Sigmoid colon (tissue), 4 donors: ENCODE data around the gene LPIN2.

Experiments used
- POLR2AphosphoS5 ChIP-seq, 4 donors: sonication (generic); formaldehyde crosslinking; IDR thresholded peaks; one replicate each; pipeline ENCODE4 v1.6.1; 2017; ENCODE audit warnings: antibody characterized with exemption in 4 of 4
- TF ChIP-seq, protein P1 (sequence below), 4 experiments: fragments of 450-650 bp in 3 of 4; fragments of 200-600 bp in 1 of 4; IDR thresholded peaks; one replicate each; pipeline ENCODE4 v1.5.1; 2016 to 2019; ENCODE audit warnings: antibody characterized with exemption in 4 of 4, mild to moderate bottlenecking in 3 of 4, moderate library complexity in 2 of 4

DNA sequence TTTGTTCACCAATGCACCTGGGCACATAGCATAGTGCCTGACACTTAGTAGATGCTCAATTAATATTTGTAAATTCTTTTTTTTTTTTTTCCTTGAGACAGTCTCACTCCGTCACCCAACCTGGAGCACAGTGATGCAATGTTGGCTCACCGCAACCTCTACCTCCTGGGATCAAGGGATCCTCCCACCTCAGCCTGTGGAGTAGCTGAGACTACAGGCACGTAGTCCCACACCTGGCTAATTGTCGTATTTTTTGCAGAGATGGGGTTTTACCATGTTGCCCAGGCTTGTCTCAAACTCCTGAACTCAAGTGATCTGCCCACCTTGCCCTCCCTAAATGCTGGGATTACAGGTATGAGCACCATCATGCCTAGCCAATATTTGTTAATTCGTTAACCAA is 23.2 kb upstream of the LPIN2 start:
- TF ChIP-seq, protein P1, sequence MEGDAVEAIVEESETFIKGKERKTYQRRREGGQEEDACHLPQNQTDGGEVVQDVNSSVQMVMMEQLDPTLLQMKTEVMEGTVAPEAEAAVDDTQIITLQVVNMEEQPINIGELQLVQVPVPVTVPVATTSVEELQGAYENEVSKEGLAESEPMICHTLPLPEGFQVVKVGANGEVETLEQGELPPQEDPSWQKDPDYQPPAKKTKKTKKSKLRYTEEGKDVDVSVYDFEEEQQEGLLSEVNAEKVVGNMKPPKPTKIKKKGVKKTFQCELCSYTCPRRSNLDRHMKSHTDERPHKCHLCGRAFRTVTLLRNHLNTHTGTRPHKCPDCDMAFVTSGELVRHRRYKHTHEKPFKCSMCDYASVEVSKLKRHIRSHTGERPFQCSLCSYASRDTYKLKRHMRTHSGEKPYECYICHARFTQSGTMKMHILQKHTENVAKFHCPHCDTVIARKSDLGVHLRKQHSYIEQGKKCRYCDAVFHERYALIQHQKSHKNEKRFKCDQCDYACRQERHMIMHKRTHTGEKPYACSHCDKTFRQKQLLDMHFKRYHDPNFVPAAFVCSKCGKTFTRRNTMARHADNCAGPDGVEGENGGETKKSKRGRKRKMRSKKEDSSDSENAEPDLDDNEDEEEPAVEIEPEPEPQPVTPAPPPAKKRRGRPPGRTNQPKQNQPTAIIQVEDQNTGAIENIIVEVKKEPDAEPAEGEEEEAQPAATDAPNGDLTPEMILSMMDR (IDR thresholded peaks at IDR 0.05): no peak
- no peak for TF ChIP-seq POLR2AphosphoS5 (IDR thresholded peaks at IDR 0.05)
